Stimulated activated CD8-positive, alpha-beta memory T cell treated with anti-CD3 and anti-CD28 coated beads, Interleukin-7, amount 100 ng/mL, for 1 hour (primary cell): Measurements from ENCODE around the gene CFAP46.
"Not testable (repeated sequence)": the region's sequence is repeated elsewhere in the genome, so short reads cannot be mapped to it uniquely, and the experiment has no call there.

Experiments
- DNase-seq, 2 donors: peaks; one replicate each; pipeline ENCODE4 v3.0.0-alpha.2; 2020; ENCODE audit warnings: low read depth in 2 of 2

Gene CFAP46

GRCh38 chr10:132979491-132980425 is 37.4 kb upstream of the CFAP46 start:
- no peak for DNase-seq

DNA sequence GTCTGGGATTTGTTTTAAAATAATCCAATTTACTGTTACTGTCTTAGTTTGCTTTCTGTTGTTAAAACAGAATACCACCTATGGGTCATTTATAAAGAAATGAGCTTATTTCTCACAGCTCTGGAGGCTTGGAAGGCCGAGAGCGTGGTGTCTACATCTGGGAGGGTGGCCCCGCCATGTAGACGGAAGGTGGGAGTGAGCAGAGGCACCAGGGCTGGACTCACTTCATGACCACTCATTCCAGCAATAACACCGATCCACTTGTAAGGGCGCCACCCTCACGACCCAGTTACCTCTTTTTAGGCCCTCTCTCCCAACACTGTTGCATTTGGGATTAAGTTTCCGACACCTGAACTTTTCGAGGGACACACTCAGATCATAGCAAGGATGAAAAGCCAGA is 36.2 kb upstream of the CFAP46 start:
- DNase-seq, result no peak

- DNase-seq, result no peak
These were observed 35.4 kb upstream of the CFAP46 start for GRCh38 chr10:132977807-132978206.

- DNase-seq, result no peak
These were observed 34.7 kb upstream of the CFAP46 start for GRCh38 chr10:132977076-132977475.

DNA sequence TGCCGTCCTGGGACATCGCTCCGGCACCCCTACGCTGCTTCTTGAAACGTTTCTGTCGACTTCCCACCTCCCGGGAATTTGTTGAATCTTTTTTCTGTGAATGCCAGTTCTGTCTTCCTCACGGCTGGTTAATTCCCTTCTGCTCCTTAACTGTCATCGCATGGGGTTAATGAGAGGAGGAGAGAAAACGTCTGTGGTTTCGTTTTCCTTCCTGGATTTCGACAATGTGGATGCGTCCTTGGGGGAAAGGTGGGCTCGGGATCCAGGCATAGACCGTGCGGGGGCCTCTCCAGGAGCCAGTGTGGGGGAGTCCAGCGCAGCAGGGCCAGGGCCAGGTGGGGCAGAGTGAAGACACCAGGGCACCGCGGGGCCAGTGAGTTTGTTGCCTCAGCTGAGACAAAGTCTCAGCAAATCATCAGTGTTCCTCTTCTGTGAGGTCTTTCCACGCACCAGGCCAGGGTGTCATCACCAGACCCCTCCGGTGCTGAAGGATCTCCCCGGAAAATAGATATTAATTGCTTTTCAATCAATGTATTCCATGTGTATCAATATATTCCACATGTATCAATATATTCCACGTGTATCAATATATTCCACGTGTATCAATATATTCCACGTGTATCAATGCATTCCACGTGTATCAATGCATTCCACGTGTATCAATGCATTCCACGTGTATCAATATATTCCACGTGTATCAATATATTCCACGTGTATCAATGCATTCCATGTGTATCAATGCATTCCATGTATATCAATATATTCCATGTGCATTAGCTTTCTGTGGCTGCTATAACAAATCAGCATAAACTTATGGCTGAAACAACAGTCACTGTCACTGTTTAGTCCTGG is 33.7 kb upstream of the CFAP46 start:
- no peak for DNase-seq

- DNase-seq, result no peak
These were observed 32.8 kb upstream of the CFAP46 start for GRCh38 chr10:132974886-132975830.

- DNase-seq, result no peak
These were observed 32.0 kb upstream of the CFAP46 start for GRCh38 chr10:132974249-132974796.

DNA sequence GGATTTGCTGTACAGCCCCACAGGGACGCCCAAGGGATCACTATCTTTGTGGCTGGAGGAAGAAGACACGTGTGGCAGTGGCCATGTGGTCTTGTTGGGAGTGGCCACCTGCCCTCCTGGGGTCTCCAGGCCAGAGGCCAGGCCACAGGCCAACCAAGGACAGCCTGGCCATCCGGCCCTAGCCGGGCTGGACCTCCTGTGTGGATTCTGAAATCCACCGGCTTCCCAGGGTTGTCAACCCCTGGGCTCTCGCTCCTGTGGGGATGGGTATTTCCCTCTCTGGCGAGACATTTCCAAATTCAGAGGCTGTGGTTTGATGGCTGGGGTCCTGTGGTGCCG is 31.5 kb upstream of the CFAP46 start:
- no peak for DNase-seq

DNA sequence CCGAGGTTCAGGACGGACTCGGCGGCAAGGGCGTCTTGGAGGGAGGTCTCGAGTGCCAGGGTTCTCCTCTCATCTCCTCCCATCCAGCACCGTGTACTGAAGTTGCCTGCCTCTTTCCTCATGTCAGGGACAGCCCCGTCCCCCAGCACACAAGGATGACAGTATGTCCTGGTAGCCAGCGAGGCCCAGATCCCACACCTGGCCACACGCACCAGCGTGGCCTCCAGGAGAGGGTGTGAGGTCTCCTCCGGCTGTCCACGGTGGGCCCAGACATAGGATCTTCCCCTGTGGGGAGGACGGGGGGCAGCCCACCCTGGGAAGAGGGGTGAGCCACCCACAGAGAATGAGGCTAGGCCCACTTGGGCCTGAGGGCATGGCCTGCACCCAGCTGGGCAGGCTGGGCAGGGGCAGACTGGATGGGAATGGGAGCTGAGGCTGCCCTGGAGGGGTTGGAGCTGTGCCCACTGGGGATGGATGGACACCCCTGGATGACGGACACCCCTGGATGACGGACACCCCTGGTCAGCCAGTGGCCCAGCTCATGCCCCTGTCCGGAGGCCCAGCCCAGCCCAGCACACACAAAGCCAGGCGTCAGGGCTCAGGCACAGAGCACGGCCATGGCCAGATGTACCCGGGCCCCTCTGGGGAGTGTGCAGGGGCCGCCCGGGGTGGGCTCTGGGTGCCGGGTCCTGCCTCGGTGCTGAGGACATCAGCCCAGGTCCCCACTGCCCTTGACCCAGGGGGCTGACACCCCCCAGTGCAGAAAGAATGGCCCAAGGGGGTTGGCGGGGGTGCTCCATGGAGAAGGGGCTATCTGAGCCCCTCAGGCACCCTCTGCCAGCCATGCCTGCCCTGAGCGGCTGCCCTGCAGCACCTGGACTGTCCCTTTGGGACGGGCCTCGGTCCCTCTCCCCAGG is 30.9 kb upstream of the CFAP46 start:
- DNase-seq, result no peak

GRCh38 chr10:132972149-132972985 is 30.0 kb upstream of the CFAP46 start:
- DNase-seq, result no peak

- DNase-seq, result no peak
These were observed 29.2 kb upstream of the CFAP46 start for GRCh38 chr10:132971448-132972148.

DNA sequence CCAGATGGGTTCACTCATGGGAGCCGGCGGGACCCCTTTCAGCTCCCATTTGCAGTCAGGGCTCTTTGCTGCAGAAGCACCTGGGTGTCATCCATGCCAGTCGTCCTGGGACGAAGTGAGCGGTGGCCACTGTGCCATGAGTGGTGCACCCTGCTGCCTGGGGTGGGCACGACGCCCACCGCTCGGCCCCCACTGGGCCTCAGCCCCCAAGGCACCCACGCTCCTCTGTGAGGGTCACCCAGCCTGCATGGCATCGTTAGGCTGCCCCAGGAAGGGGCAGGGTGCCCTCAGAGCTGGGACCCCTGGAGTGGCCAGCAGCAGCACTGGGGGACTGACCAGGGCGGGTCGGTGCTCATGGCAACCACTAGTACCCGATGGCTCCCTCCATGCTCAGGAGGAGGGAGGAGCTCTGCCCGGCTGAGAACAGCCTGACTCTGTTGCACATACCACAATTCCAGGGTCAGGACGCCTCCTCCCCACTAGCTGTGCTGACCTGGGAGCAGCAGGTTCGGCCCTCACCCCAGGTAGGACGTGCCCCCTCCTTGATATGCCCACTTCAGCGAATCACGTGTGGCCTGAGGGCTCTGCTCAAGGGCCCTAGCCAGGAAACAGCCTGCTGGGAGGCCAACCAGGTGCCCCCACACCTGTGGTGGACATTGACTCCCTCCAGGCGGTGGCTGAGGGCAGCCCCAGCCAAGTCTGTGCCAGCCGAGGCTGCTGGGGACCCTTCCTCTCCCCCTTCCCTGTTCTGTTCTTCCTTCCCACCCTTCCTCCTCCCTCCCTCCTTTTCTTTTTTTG is 28.5 kb upstream of the CFAP46 start:
- DNase-seq, result no peak

DNA sequence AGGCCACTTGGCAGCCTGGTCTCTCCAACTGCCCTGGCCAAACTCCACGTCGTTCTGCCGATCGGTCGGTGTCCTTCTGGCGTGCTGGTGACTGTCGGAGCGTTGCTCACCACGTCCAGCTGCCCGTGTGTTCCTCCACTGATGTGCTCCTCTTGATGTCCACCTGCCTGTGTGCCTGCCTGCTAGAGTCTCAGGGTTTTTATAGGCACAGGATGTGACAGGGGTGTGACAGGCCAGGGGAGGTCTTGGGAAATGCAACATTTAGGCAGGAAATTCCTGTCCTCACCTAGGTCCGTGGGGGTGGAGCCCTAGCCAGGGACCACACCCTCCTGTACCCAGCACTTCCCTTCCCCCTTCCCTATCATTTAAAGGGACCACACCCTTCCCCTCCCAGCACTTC is 25.2 kb upstream of the CFAP46 start:
- no peak for DNase-seq

DNA sequence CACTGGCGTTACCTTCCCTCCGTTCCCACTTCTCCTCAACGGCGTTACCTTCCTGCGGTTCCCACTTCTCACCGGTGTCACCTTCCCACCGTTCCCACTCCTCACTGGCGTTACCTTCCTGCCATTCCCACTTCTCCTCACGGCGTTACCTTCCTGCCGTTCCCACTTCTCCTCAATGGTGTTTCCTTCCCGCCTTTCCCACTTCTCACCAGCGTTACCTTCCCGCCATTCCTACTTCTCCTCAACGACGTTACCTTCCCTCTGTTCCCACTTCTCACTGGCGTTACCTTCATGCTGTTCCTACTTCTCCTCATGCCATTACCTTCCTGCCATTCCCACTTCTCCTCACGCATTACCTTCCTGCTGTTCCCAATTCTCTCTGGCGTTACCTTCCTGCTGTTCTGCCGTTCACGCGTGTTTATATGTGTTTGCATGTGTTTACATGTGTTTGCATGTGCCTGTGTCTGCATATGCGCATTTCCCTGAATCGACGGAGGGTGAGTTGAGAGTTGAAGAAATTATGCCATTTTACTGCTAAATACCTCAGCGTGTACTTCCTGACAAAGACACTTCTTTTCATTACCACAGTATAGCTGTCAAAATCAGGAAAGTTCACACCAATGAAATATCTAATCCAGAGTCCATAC is 23.2 kb upstream of the CFAP46 start:
- DNase-seq, result no peak

GRCh38 chr10:132964707-132965410 is 22.5 kb upstream of the CFAP46 start:
- not testable (repeated sequence) for DNase-seq

- DNase-seq, result no peak
These were observed 21.9 kb upstream of the CFAP46 start for GRCh38 chr10:132964231-132964630.

- no peak for DNase-seq
These were observed 21.1 kb upstream of the CFAP46 start for GRCh38 chr10:132963430-132963960.
